HepG2 (cell line): ENCODE measurements around the gene FBXL7. TPM values are rescaled to one million over a fixed set of nuclear protein-coding genes. Genes with fewer than 3 reads are reported as not detected.

ENCODE experiments used
- ATAC-seq: fragments of 200-7000 bp; cut with Tn5 transposase; 3 replicates; pipeline ENCODE4 v1.9.1; 2020; ENCODE audit warnings: mild to moderate bottlenecking, moderate library complexity
- BruUV-seq: library from RNA; stranded (reverse); fragments of 400-500 nt; replicated peaks from 2 replicates; lab custom pipeline; 2021; lab: Mats Ljungman, UMichigan
- CTCF ChIA-PET: fragments of 300-600 bp; formaldehyde crosslinking; extraction: SDS; loops from one replicate; lab custom pipeline; 2021; ENCODE audit warnings: low total read pairs, inconsistent platforms, low intra/inter-chr PET ratio; lab: Yijun Ruan, JAX
- POLR2A ChIA-PET: fragments of 350-600 bp; sonication (Branson Sonifier 250); formaldehyde crosslinking; loops from one replicate; lab custom pipeline; 2020; ENCODE audit warnings: antibody characterized with exemption, inconsistent platforms; lab: Yijun Ruan, JAX
- DNase-seq: peaks from one replicate; pipeline ENCODE4 v3.0.0-alpha.2; 2015; ENCODE audit warnings: low spot score
- FAIRE-seq: peaks from 3 replicates; lab custom pipeline; 2011; peaks lifted over from hg19 to GRCh38; lab: Jason Lieb, UNC
- H2AFZ ChIP-seq: one replicate; pipeline ENCODE4 v1.6.1; 2011; ENCODE audit warnings: low read length, inconsistent platforms
- H3K27ac ChIP-seq: fragments of 300-600 bp; 3 replicates; pipeline ENCODE4 v1.8.0; 2011; ENCODE audit warnings: mixed run types, mild to moderate bottlenecking, mixed read lengths, low read length, inconsistent platforms; ENCODE audit not compliant: insufficient read depth; ENCODE audit errors: extremely low read length
- H3K27me3 ChIP-seq, 2 experiments: fragments of 200-600 bp in 1 of 2; 2 replicates in 1 of 2; 3 replicates in 1 of 2; pipeline versions ENCODE4 v1.6.0 to v1.8.0; 2011; ENCODE audit warnings: low read length in 2 of 2, mild to moderate bottlenecking in 2 of 2, moderate library complexity in 2 of 2, inconsistent platforms in 1 of 2; ENCODE audit not compliant: insufficient read depth in 2 of 2, control insufficient read depth in 1 of 2
- H3K36me3 ChIP-seq, 2 experiments: fragments of 200-600 bp in 1 of 2; replicated peaks in 1 of 2; 2 replicates in 1 of 2; 3 replicates in 1 of 2; pipeline versions ENCODE4 v1.5.1 to v1.8.0; 2011; ENCODE audit warnings: low read length in 2 of 2, inconsistent platforms in 1 of 2; ENCODE audit not compliant: insufficient read depth in 2 of 2, control insufficient read depth in 1 of 2
- H3K4me1 ChIP-seq: 2 replicates; pipeline ENCODE4 v1.5.1; 2012; ENCODE audit warnings: low read length, inconsistent platforms; ENCODE audit not compliant: insufficient read depth
- H3K4me2 ChIP-seq: 2 replicates; pipeline ENCODE4 v1.6.0; 2011; ENCODE audit warnings: low read depth, low read length, inconsistent platforms
- H3K4me3 ChIP-seq, 3 experiments: fragments of 200-600 bp in 1 of 3; sonication (generic), shearing (Covaris generic) in 1 of 3; replicated peaks in 1 of 3; 2 replicates each; pipeline ENCODE4 v1.5.1; 2011 to 2016; ENCODE audit warnings: low read length in 3 of 3, inconsistent platforms in 2 of 3, low read depth in 2 of 3, mild to moderate bottlenecking in 2 of 3, control low read depth in 1 of 3, mixed read lengths in 1 of 3; ENCODE audit not compliant: insufficient read depth in 1 of 3
- H3K79me2 ChIP-seq: one replicate; pipeline ENCODE4 v1.6.1; 2011; ENCODE audit warnings: low read length, inconsistent platforms; ENCODE audit not compliant: insufficient read depth
- H3K9ac ChIP-seq: 2 replicates; pipeline ENCODE4 v1.6.0; 2011; ENCODE audit warnings: mild to moderate bottlenecking, low read depth, low read length, inconsistent platforms; ENCODE audit not compliant: insufficient read depth
- H3K9me3 ChIP-seq: 2 replicates; pipeline ENCODE4 v1.5.1; 2012; ENCODE audit warnings: mild to moderate bottlenecking, low read length
- H4K20me1 ChIP-seq: 2 replicates; pipeline ENCODE4 v1.6.0; 2011; ENCODE audit warnings: inconsistent platforms, mild to moderate bottlenecking, low read length, moderate library complexity; ENCODE audit not compliant: insufficient read depth
- DR1 ChIP-seq: sonication (generic); formaldehyde crosslinking; IDR thresholded peaks from 2 replicates; pipeline ENCODE4 v1.8.0; 2021; ENCODE audit warnings: mild to moderate bottlenecking, missing genetic modification reagents, inconsistent platforms
- HHEX ChIP-seq: IDR thresholded peaks from 2 replicates; pipeline ENCODE4 v1.6.1; 2016; ENCODE audit warnings: control low read depth
- KLF12 ChIP-seq: sonication (generic); formaldehyde crosslinking; IDR thresholded peaks from 2 replicates; pipeline ENCODE4 v1.4.0; 2020; ENCODE audit warnings: missing genetic modification reagents, borderline replicate concordance
- MAFF ChIP-seq: IDR thresholded peaks from 2 replicates; pipeline ENCODE4 v1.6.1; 2011; ENCODE audit warnings: low read depth, low read length, improper control_type of control experiment
- MAFK ChIP-seq, 2 experiments: IDR thresholded peaks in 1 of 2; conservative IDR thresholded peaks in 1 of 2; 2 replicates each; pipeline ENCODE4 v1.6.1; 2011; ENCODE audit warnings: improper control_type of control experiment in 2 of 2, low read length in 2 of 2
- STAT5B ChIP-seq: sonication (generic); formaldehyde crosslinking; IDR thresholded peaks from 2 replicates; pipeline ENCODE4 v1.4.0; 2020; ENCODE audit warnings: missing genetic modification reagents
- WGBS: methylation state at CpG from one replicate; pipeline ENCODE4 v1.1.6; 2017; ENCODE audit warnings: low lambda C conversion rate; 5-methylcytosine and 5-hydroxymethylcytosine counted together
- in situ Hi-C: cut with HindIII; loops from 2 replicates; pipeline ENCODE4 v1.10.0; 2017; ENCODE audit warnings: low pct_unique_long_range_greater_than_20kb; ENCODE audit not compliant: extremely low pct_ligation_motif_present
- intact Hi-C: fragments of 100-400 bp; cut with micrococcal nuclease; formaldehyde crosslinking; loops from one replicate; pipeline ENCODE4 v1.10.0; 2022; ENCODE audit not compliant: unreplicated experiment
- polyA plus RNA-seq, 8 experiments: library from polyadenylated mRNA; depleted of rRNA in 3 of 8; stranded (reverse) in 7 of 8; unstranded in 1 of 8; fragments of >200 nt; fragmentation: Illumina TruSeq in 4 of 8; extraction: Trizol in 4 of 8; gene quantifications; 2 replicates each; pipeline versions ENCODE4 v1.2.1 to v1.2.3, GENCODE V29; 2011 to 2016; ENCODE audit warnings: low read depth in 4 of 8, missing spikeins in 1 of 8, mixed read lengths in 1 of 8; ENCODE audit not compliant: insufficient read depth in 1 of 8
- total RNA-seq, 5 experiments: library from RNA; depleted of rRNA; stranded (reverse); fragments of >200 nt; fragmentation: Illumina TruSeq; extraction: Trizol; gene quantifications; 2 replicates each; pipeline ENCODE4 v1.2.3, GENCODE V29; 2016; ENCODE audit warnings: low read depth in 1 of 5

FBXL7 gene
- total and polyA plus RNA-seq, 2 of the 13 experiments (the other 11 are each of a cell fraction or from before 2014, with no cell fraction given), result 0.07 TPM; not detected in 1

DNA sequence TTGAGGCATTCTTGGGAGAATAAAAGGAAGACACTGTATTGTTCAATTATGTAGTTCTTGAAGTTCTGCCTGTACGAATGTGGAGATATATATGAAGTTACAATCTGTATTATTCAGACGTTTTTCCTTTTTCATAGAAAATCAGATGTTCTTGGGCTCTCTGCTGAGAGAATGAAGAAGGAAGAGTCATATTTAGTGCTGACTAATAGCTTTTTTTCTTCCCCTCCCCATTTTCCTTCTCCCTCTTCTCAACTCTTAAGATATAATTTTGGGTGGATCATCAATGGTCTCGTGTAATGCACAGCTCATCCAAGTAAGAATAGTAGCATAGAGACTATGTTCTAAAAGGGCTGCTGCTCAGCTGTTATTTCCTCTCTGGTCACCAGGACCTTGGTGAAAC is 23.0 kb upstream of the FBXL7 start:
- Histone ChIP-seq H2AFZ (no peak overlapping the region), H3K27ac (no peak overlapping the region), H3K9ac (no peak overlapping the region), H3K79me2 (no peaks in the 10 kb centered on the region), H3K4me2 (no peak overlapping the region), H3K36me3 (no peaks in the 10 kb centered on the region), H3K4me3 (no peak overlapping the region), H4K20me1 (no peaks in the 10 kb centered on the region), H3K4me1 (no peaks in the 10 kb centered on the region), H3K27me3 (no peaks in the 10 kb centered on the region), H3K9me3 (no peaks in the 10 kb centered on the region)
- 4% methylated on average over 3 of the region's 3 CpGs for WGBS
- ChIA-PET POLR2A (no interaction called here), CTCF (no interaction called here)
- FAIRE-seq, result no peak
- ATAC-seq, result no peak
- DNase-seq, result no peak
- no TSS peak for BruUV-seq
- in situ Hi-C loops (no loop called here), intact Hi-C loops (no loop called here)
- TF ChIP-seq MAFK (conservative IDR thresholded peaks at IDR 0.05 in 1 of 2, IDR thresholded peaks at IDR 0.05 in 1 of 2; ENCODE audit: low read length in 2 of 2) (peak in 1 of 2 experiments; percentile 66; a peak in 3 of 4 replicates), STAT5B (CRISPR knock-in tag) (no peak), HHEX (CRISPR knock-in tag) (no peak), MAFF (peak; percentile 48), KLF12 (CRISPR knock-in tag) (no peak)

DNA sequence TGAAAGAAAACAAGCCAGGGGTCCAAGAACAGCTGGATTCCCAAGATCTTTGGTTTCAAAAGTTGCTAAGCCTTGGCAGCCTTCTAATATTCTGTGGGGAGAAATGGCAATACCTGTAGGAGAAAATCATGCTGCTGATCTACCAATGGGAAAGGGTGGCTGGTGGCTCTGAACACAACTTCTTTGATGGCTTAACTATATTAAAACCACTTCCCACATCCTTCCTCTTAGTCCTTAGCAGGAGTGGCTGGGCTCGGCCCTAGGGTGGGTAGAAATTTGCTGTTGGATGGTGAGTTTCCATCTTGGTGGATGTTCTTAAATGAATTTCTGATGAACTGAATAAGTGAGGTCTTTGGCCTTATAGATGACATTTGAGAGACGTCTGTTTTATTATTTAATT is 19.5 kb upstream of the FBXL7 start:
- H3K36me3 ChIP-seq, result no peaks in the 10 kb centered on the region
- WGBS, result 2% methylated on average over 2 of the region's 2 CpGs
- no peaks in the 10 kb centered on the region for H3K79me2 ChIP-seq
- H3K4me1 ChIP-seq, result no peaks in the 10 kb centered on the region
- H3K9me3 ChIP-seq, result no peaks in the 10 kb centered on the region
- in situ Hi-C loops (no loop called here), intact Hi-C loops (no loop called here)
- H4K20me1 ChIP-seq, result no peaks in the 10 kb centered on the region
- no TSS peak for BruUV-seq
- no peak overlapping the region for H3K27ac ChIP-seq
- no peak overlapping the region for H3K4me3 ChIP-seq
- no peak overlapping the region for H2AFZ ChIP-seq
- CTCF ChIA-PET, result no interaction called here
- POLR2A ChIA-PET, result no interaction called here
- no peak for DNase-seq
- no peak for ATAC-seq
- H3K9ac ChIP-seq, result no peak overlapping the region
- no peak for FAIRE-seq
- TF ChIP-seq DR1, result no peak
- H3K27me3 ChIP-seq, result no peaks in the 10 kb centered on the region
- H3K4me2 ChIP-seq, result no peak overlapping the region
